GM12865 (cell line): ENCODE measurements around the gene MN1.

Source experiments
- DNase-seq: peaks from one replicate; pipeline ENCODE4 v3.0.0; 2010; ENCODE audit warnings: low read depth
- H3K4me3 ChIP-seq: 2 replicates; pipeline ENCODE4 v1.5.1; 2011; ENCODE audit warnings: mild to moderate bottlenecking, low read depth, low read length, control low read depth
- TF ChIP-seq, protein P1 (sequence below): IDR thresholded peaks from 2 replicates; pipeline ENCODE4 v1.5.1; 2011; ENCODE audit warnings: low read length, control low read depth, low read depth, inconsistent platforms; ENCODE audit not compliant: insufficient read depth; ENCODE audit errors: missing control alignments

MN1 gene

GRCh38 chr22:27750584-27751265 is 50.8 kb downstream of the MN1 start:
- TF ChIP-seq, protein P1, sequence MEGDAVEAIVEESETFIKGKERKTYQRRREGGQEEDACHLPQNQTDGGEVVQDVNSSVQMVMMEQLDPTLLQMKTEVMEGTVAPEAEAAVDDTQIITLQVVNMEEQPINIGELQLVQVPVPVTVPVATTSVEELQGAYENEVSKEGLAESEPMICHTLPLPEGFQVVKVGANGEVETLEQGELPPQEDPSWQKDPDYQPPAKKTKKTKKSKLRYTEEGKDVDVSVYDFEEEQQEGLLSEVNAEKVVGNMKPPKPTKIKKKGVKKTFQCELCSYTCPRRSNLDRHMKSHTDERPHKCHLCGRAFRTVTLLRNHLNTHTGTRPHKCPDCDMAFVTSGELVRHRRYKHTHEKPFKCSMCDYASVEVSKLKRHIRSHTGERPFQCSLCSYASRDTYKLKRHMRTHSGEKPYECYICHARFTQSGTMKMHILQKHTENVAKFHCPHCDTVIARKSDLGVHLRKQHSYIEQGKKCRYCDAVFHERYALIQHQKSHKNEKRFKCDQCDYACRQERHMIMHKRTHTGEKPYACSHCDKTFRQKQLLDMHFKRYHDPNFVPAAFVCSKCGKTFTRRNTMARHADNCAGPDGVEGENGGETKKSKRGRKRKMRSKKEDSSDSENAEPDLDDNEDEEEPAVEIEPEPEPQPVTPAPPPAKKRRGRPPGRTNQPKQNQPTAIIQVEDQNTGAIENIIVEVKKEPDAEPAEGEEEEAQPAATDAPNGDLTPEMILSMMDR = no peak
- no peak for DNase-seq
- no peak overlapping the region for H3K4me3 ChIP-seq

DNA sequence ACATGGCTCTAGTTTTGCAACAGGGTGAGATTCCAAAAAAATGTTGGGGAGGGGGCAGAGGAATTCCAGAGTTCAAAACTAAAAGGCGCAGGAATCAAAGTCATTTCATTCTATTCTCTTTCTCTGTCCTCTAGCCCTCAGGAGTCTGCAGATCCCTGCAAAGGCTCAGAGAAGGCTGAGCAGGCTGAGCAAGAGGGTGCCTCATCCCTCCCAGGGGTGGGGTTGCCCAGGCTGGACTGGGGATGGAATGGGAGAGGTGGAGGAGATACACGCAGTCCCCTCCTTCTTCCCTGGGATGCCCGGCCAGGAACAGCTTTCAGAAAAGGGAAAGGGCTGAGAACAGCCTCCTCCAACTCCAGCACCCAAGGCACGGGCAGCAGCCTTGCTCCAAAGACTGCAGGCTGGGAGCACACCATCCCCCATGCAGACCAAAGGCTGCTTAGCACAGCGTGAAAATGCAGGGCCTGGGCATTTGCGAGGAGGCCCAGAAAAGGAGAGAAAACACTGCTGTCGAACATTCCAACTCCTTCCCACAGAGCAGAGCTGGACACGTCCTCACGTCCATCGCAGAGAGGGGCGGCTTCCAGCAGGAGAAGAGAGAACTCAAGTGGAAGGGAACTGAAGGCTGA is 51.8 kb downstream of the MN1 start:
- H3K4me3 ChIP-seq = no peak overlapping the region
- DNase-seq = no peak
- TF ChIP-seq, protein P1 = no peak

DNA sequence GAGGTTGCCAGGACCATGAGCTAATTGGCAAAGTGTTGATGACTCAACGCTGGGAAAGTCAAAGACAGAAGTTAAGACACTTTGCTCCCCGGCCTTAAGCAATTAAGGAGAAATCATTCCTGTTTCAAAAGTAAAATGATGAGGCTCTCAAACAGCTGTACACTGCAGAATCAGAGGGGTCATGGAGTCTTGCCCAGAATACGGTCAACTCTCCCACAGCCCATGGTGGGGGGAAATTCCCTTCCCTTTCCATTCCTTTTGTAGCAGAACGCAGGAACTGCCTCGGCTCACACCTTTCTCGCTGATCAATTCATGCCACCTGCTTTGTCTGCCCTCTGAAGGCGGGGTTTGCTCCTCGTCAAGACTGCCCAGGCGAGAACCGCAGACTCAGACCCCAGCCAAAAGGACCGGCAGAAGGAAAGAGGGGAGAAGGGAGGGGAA is 52.8 kb downstream of the MN1 start:
- no peak overlapping the region for H3K4me3 ChIP-seq
- no peak for DNase-seq
- TF ChIP-seq, protein P1 = no peak

GRCh38 chr22:27748349-27748748 is 53.2 kb downstream of the MN1 start:
- H3K4me3 ChIP-seq = no peak overlapping the region
- DNase-seq = no peak
- TF ChIP-seq, protein P1 = no peak

DNA sequence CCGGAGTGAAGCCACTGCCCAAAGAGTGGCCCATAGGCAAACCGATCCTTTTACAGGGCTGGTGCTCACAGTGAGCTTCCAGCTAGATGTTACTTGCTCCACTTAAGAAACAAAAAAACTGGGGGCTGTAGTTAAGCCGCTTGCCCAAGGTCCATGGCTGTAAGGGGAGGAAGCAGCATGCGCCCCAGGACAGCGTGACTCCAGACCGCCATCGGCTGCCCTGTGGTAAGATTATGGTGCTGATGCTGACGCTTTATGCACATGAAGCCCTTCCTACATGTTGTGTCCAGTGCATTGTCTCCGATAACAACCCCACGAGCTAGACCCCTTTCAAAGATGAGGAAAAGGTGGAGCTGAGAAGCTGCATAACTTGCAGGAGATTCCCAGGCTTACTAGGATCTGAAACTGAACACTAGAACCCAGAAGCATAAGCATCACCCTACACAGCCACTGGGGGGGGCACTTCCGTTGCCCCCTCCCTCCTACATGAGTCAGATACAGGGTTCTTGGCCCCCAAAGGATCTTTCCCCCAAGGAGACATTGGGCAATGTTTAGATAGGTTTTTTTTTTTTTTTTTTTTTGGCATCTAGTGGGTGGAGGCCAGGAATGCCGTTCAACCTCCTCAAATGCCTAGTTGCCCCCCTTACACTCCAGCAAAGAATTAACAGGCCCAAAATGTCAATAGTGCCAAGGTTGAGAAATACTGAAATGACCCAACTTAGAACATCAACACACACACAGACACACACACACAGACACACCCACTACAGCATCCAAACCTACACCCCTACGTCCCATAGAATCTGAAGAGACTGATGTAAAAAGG is 53.9 kb downstream of the MN1 start:
- no peak overlapping the region for H3K4me3 ChIP-seq
- TF ChIP-seq, protein P1 = peak; percentile 5
- no peak for DNase-seq

GRCh38 chr22:27746918-27747317 is 54.6 kb downstream of the MN1 start:
- no peak overlapping the region for H3K4me3 ChIP-seq
- no peak for DNase-seq
- TF ChIP-seq, protein P1 = no peak
